ENCODE data around the gene EGLN1.

The EGLN1 gene

GRCh38 chr1:231414260-231415016 is 7.6 kb downstream of the EGLN1 start:
- DNase-seq (ENCODE audit: extremely low read depth, low read depth) = no peak
- TF ChIP-seq CTCF (IDR thresholded peaks at IDR 0.05; ENCODE audit: low read depth, low read length) = no peak

- TF ChIP-seq CTCF (IDR thresholded peaks at IDR 0.05; ENCODE audit: low read depth, low read length) = no peak
- no peak for DNase-seq (ENCODE audit: extremely low read depth, low read depth)
Observed at GRCh38 chr1:231413749-231414082, 8.4 kb downstream of the EGLN1 start.

GRCh38 chr1:231411036-231411531 is 11.0 kb downstream of the EGLN1 start:
- no peak for DNase-seq (ENCODE audit: extremely low read depth, low read depth)
- TF ChIP-seq CTCF (IDR thresholded peaks at IDR 0.05; ENCODE audit: low read depth, low read length) = no peak

- TF ChIP-seq CTCF (IDR thresholded peaks at IDR 0.05; ENCODE audit: low read depth, low read length) = no peak
- no peak for DNase-seq (ENCODE audit: extremely low read depth, low read depth)
Observed at GRCh38 chr1:231410036-231410612, 12.0 kb downstream of the EGLN1 start.

GRCh38 chr1:231408528-231409094 is 13.5 kb downstream of the EGLN1 start:
- DNase-seq (ENCODE audit: extremely low read depth, low read depth) = no peak
- no peak for TF ChIP-seq CTCF (IDR thresholded peaks at IDR 0.05; ENCODE audit: low read depth, low read length)

- no peak for TF ChIP-seq CTCF (IDR thresholded peaks at IDR 0.05; ENCODE audit: low read depth, low read length)
- no peak for DNase-seq (ENCODE audit: extremely low read depth, low read depth)
Observed at GRCh38 chr1:231407547-231408396, 14.3 kb downstream of the EGLN1 start.

All from AG09319 (cell line).